HG03175 (cell line): Measurements from ENCODE around the gene SORL1.

Experiments used
- ATAC-seq: cut with Tn5 transposase; IDR thresholded peaks from one replicate; pipeline ENCODE4 v1.9.1; 2021; ENCODE audit warnings: mild to moderate bottlenecking, moderate library complexity; ENCODE audit not compliant: unreplicated experiment

The SORL1 gene

DNA sequence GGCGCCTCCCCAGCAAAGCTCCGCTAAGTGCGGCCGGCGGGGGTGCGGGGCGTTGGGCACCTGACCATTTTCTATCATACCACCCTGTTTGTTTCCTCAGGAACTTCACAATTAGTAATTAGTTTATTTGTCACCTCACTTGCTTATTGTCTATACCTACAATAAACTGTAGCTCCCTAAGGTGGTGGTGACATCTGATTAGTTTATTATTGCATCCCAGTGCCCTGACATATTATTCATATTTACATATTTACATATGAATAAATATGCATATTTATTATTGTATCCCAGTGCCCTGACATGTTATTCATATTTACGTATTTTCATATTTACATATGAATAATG is 24.7 kb upstream of the SORL1 start:
- no peak for ATAC-seq

DNA sequence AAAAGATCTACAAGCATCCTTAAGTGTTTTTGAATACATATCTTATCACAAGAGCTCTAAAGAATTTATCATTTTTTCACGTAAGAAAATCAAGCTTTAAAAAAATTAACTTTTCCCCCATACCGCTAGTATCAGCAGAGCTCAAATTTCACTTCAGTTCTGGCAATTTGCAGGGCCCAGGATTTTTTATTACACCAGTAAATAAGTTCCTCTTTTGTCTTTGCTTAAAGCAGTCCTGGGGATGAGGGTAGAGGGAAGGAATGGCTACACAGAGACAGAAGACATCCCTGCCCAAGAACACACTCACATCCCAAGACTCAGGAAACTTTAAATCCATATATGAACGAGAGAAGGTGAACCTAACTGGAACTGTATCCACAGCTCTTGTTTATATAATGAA is 22.6 kb upstream of the SORL1 start:
- no peak for ATAC-seq

DNA sequence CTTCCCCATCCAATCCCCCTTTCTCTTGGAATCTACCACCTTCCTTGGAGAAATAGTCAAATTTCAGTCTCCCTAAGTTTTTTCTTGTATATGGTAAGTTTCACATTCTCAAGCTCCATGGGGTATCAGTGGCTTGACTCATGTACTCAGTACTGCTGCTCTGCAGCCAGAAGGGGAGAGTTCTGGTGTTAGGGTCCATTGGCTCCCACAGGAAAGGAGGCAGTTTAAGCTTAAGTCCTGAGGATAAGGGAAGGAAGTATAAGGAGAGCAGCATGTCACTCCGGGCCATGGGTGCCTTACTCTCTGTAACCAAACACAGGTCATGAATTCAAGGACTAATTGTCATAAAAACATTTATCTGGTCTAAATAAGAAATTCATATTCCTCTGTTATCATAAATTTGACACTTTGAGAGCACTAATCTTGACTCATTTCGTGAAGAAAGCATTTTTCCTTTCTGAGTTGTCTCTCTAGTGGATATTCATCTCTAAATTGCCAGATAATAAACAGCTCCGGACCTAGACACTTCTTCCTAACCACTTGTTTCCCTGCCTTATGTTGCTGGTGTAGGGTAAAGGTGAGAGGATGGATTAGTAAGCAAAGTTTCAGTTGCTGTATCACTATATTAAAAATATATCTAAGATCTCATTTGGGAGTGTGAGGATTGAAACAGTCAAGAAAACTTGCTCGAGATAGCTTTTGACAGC is 20.1 kb upstream of the SORL1 start:
- peak; percentile 27 for ATAC-seq

DNA sequence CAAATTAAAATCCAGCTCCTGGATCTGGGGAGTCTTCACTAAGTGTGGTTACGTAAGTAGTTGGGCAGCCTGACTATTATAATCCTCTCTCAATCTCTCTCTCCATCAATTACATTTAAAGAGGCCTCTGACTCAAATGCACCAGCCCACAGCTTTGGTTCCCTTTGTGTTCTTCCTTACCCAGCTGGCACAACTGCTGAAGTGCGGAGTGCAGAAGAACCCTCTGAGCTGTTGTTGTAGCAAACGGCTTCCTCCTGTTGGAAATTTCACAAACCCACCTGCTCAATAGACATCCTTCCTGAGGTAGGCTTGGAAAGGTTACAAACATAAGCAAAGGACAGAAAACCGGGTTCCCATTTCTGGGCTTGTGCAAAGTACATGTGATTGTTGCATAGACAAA is 17.0 kb upstream of the SORL1 start:
- no peak for ATAC-seq

DNA sequence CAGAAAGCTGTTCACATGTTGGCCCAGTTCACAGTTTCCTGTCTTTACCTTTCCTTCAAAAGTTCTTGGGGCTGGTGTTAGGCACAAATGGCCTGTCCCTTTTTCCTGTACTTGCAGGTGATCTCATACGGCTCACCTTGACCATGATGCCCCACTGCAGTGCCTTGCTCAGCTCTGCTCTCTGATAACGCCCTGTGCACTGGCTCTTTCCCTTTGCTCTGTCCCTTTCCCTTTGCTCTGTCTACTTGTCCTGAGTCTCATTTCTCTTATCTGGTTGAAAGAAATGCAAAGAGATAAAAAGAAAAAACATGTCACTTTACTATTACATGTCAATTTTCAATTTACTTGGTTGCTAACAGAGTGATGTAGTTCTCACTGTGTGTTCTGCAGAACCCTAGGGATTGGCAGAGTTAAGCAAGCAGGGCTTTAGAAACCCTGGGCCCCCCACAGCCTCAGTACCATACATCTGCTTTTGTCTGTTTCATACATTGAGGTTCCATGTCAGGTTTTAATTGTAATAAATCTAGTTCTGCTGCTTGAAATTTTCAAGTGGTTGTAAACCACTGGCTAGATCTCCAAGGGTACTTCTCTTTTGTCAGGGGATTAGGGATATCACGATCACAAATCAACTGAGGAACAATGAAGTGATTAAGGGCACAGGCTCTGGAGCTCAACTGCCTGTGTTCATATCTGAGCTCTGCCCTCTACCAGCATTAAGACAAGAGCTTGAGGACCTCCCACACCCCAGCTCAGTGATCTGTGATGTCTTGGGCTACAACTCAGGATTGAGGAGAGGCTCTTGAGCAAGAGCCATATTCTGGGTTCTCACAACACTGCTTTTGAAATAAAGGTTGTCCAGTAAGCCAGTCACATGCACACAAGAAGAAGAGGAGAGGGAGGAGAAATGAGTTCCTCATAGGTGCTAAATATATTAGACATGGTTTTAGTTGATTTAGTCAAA is 16.3 kb upstream of the SORL1 start:
- no peak for ATAC-seq

DNA sequence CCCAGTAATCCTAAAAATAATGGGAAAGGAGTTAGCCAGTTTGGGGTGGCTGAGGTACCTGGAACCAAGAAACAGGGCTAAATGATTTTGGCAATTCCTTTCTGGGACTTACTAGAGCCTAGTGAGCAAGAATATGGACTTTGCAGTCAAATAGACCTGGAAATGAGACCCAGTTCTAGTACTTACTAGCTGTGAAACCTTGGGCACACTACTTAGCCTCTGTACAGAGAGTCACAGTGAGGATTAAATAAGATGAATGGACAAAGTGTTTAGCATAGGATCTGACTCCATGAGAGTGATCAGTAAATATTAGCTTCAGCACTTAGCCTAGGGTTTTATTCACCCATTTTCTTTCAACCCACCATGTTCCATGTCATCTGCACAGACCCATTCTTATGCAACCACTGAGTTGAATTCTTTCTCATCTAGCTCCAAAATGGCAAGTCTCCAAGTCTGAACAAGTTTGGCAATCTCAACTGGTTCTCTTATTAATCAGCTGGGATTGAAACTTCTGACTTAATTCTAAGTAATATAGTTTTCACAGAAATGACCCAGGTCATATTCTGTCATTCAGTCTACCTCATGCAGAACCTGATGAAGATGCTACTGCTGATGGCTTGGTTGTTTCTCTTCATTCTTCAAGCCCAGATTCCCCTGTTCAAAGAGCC is 15.0 kb upstream of the SORL1 start:
- no peak for ATAC-seq

DNA sequence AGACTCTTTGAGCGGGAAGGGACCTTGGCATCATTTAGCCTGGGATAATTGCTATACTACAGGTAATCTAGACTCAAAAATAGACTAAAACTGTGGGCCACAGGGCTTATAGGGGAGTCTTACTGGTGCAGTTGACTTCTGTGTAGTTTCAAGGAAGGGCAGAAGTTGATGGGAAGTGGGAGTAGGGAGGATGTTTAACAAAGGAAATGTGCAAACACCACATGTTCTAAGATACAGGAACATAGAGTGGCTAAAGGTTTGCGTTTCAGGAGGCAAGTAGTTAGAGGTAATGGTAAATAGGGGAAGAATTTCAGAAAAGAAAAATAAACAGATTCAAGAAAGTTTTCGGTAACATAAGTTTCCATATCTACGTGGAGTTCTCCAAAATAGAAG is 14.4 kb upstream of the SORL1 start:
- ATAC-seq, result no peak

DNA sequence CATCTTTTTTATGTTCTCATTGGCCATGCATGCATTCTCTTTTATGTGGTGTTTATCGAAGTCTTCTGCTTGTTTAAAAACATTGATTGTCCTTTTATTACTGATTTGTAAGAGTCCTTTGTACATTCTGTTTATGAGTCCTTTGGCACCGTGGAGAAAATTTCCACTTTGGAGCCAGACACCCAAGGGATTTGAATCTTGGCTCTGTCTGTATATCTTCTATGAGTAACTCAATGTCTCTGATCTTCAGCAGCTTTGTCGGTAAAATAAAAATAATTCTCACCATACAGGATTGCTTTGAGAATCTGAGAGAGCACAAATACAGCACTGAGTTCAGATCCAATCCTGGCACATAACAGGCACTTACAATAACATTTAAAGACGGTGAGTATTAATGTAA is 12.8 kb upstream of the SORL1 start:
- ATAC-seq, result no peak

DNA sequence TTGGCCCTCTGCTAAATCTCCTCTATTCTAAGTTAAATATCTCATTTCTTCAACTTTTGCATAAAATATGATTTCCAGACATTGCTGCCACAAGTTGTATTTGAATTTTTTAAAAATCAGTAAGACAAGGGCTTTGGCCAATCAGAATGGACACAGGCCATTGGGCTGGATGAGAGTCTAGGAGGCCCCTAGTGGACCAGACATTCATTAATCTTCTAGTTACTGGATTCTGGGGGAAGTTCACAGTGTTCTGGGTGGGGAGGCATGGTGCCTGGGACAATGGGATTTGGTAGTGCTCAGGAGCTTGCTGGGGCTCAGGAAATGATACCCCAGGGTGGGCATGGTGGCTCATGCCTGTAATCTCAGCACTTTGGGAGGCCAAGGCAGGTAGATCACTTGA is 12.4 kb upstream of the SORL1 start:
- no peak for ATAC-seq

DNA sequence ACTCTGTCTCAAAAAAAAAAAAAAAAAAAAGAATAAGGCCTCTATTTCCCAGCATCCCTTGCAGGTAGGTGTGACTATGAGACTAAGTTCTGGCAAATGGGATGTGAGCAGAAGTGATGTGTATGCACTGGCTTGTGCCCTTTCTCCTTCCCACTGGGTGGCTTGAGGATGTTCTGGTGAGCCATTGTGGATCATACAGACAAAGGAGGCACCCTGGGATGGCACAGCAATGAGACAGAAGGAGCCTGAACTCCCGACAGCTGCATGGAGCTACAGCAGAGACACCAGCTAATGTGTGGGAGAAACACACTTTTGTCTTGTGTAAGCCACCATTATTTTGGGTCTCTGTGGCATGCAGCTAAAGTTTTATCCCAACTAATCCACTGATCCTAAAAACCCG is 10.6 kb upstream of the SORL1 start:
- ATAC-seq, result no peak

DNA sequence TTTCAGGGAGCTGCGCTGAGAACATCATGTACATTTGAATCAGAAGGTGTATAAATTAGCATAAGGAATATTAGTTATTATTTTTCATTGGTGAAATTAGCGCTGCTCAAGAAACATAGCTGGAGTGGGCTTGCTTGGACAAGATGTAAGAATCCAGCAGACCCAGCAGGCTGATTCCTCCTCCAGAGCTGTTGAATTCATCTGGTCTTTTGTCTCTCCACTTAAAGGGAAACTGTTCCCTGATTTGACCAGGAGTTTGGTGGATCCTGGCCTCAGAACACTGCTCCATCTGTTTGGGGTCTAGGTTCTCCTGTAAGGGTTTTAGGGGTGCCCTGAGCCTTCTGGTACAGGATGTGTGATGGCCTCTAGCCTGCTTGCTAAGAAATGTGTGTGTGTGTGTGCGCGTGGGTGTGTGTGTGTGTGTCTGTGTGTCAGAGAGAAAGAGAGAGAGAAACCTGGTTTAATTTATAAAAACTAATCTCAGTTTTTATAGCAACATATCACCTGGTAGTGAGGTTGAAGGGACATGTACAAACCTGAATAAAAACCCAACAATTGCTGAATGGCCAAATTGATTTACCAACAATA is 8.3 kb upstream of the SORL1 start:
- ATAC-seq, result no peak

DNA sequence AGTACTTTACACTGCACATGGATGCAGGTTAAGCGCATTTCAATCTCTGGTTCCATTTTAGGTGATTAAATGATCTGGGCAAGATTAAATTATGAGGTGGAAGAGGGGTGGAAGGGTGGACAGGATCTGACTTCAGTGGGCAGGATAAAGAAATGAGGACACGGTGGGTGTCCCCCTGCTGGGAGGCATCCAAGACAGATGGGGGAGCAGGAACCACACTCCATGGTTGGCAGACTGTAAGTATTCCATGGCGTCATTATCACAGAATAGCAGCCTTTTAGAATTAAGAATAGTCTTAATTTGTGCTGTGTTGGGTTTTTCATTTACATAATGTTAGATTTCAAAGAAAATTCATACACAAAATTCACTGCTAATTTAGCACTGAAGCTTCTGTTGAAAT is 7.6 kb upstream of the SORL1 start:
- ATAC-seq, result no peak

DNA sequence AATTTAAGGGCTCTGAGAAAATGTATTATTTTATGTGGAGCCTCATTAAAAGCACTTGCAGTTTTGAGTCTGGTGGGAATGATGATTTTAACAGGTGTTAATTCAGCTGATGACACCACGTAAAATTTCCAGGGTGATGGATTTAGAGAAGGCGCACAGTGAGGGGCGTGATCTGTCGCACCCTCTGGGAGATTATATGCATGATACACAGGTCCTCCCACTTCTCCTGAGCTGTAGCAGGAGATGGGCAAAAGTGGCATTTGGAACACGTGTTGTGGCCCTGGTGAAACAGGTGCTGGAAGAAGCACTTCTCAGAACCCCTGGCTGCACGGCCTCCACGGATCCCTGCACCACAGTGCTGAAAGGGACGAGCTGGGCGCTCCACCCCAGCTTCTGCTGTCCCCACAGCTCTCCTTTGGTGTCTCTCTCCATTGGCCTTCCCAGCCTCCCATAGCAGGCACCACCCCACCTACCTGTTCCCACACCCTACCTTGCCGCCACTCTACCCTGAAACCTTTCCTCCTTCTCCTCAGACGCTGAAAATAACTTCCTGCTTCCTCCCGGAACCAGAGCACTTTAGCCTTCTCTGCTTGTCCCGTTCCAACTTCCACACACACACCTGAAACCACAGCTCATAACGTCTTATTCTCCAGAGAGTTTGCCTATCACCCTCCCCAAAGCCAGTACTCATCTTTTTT is 6.9 kb upstream of the SORL1 start:
- no peak for ATAC-seq

DNA sequence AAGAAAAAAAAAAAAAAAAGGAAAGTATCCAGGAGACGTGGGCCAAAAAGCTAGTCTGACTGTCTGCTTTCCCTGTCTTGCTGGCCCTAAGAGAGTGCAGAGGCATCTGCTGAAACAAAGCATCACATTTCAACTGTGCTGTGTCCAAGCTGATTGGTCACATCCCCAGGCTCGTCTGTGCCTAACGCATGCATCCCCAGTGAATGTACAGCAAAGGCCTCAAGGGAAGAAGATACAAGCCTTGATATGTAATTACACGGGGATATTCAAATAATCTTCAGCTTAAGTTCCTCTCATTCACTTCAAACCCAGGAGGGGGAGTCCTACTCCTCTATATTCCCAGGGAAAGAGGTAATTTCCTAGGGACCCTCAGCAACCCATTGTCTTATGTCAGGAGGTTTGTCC is 5.4 kb upstream of the SORL1 start:
- peak; percentile 32 for ATAC-seq

DNA sequence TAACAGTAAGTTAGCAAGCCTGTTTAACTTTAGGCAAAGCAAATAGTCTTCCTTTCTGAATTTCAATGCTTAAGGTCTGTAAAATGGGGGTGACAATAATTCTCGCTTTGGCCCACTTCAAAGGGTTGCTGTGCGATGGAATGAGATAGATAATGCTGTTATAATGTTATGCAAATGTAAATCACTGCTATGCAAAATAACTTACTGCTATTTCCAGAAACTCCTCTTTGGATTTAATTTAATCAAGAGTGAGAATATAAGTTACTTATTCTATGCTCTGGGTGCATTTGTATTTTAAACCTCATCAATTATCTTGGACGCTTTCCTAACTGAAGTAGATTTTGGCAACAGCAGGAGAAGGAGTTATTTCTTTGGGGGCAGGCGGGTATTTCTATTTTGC is 4.1 kb upstream of the SORL1 start:
- no peak for ATAC-seq

DNA sequence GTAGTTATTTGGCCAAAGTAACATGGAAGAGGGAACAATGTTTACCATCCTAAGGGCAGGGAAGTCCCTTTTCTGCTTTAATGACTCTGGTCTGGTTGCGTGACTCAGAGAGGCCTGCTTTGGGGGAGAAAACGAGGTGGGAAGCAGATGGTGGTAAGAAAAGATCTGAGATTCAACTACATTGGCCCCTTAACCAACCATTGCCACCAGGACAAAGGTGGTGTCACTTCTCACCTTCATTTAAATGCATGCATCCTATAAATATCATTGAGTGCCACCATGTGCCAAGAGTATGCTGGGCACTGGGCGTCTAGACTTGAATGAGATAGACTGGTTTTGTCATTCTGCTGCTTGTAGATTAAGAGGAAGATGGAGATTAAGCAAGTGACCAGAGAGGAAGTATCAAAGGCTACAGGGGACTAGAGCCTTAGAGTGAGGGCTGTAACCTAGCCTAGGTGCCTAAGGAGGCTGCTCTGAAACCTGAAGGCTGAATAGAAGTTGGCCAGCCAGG is 3.6 kb upstream of the SORL1 start:
- no peak for ATAC-seq

DNA sequence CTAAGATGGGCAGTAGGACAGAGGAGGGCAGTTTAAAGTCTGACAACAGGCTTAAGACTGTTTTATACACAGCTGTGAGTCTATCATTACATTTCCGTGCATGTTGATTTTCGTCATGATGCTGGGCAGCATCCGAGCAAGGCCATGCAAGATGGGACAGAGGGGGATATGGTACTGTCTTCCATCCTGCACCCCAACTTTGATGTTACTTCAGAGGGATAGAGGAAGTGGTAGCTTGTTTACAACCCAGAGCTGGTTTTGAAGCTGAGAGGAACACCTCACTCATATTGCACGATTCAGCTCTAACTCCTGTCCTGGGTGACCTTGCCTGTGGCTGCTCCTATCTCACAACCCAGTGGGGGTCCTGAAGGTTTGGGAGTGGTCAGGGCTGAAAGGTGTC is 3.0 kb upstream of the SORL1 start:
- no peak for ATAC-seq

DNA sequence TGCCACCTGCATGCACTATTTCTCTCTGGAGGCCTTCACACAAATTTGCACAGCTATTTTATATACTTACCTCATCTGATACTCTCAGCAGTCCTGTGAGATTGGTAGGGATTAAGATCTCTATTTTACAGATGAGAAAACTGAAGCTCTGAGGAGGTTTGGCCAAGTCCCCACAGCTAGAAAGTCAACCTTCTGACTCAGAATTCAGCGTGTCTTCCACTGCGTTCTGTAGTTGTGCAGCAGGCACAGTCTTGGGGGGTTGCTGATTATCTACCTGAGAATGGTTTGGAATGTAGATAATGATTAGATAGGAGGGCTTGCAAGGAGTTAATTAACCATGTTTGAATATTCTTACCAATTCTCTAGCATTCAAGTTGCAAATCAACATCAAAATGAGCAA is 2.5 kb upstream of the SORL1 start:
- ATAC-seq, result no peak

DNA sequence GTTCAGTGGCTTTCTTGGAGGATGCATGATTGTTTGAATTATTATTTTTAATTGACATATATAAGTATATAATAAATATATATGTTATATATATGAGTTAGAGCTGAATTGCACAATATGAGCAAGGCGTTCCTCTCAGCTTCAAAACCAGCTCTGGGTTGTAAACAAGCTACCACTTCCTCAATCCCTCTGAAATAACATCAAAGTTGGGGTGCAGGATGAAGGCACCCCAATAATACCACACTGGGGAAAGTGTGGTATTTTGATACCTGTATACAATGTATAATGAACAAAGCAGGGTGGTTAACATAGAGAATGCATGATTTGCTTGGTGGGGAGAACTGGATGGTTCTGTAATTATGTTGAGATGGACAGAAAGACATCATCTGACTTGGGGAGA is 1.7 kb upstream of the SORL1 start:
- no peak for ATAC-seq

DNA sequence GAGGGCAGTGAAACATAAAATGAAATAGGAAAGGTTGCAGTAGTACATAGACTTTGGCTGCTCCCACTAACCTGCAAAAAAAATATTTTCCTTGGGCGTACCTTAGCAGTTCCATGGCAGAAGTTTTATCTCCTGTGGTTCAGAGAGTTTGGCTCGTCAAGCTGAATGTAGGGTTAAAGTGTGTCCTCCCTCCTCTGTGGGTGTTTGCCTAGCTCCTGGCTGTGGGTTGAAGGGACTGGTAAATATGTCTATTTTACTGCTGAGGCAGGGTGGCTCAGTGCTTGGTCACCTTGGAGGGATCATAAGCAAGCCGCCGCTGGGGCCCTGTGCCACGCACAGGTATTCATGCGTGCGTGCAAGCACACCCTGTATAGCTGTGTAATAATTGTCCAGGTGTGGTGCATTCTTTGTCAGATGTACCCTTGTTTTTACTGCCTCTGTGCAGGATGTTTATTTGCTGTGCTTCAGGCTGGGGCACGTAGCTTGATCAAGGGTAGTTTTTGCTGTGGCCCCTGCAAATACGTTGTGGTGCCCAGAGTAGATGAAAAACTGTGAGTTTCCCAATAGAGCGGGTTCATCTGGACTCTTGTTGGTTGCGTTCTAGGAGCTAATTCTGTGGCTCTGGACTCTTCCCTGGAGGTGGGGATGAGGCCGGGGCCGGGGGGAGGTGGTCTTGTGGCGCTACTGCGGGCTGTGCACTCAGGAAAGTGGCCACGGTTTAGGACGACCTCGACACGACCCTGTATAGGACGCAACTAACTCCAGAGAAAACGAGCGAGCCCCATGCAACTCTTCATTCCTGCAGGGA is 732 bp upstream of the SORL1 start:
- peak; percentile 8 for ATAC-seq
